HepG2 (cell line): Measurements from ENCODE around the gene DMXL1. TPM values are rescaled to one million over a fixed set of nuclear protein-coding genes. Genes with fewer than 3 reads are reported as not detected.

Source experiments
- KLF9 ChIP-seq: IDR thresholded peaks from 2 replicates; pipeline ENCODE4 v1.6.1; 2016; ENCODE audit warnings: low read depth
- NONO ChIP-seq, 2 experiments: fragments of 450-650 bp in 1 of 2; sonication (generic) in 1 of 2; formaldehyde crosslinking in 1 of 2; IDR thresholded peaks in 1 of 2; conservative IDR thresholded peaks in 1 of 2; 2 replicates each; pipeline versions ENCODE4 v1.6.1 to v1.8.0; 2017 to 2022; ENCODE audit warnings: mild to moderate bottlenecking in 1 of 2, missing genetic modification reagents in 1 of 2, moderate library complexity in 1 of 2
- PHF20 ChIP-seq: sonication (generic); formaldehyde crosslinking; IDR thresholded peaks from 2 replicates; pipeline ENCODE4 v1.5.0; 2020; ENCODE audit warnings: mild to moderate bottlenecking, missing genetic modification reagents
- ZNF501 ChIP-seq: sonication (generic); formaldehyde crosslinking; IDR thresholded peaks from 2 replicates; pipeline ENCODE4 v1.5.1; 2020; ENCODE audit warnings: mild to moderate bottlenecking, moderate library complexity, missing genetic modification reagents
- polyA plus RNA-seq, 8 experiments: library from polyadenylated mRNA; depleted of rRNA in 3 of 8; stranded (reverse) in 7 of 8; unstranded in 1 of 8; fragments of >200 nt; fragmentation: Illumina TruSeq in 4 of 8; extraction: Trizol in 4 of 8; gene quantifications; 2 replicates each; pipeline versions ENCODE4 v1.2.1 to v1.2.3, GENCODE V29; 2011 to 2016; ENCODE audit warnings: low read depth in 4 of 8, missing spikeins in 1 of 8, mixed read lengths in 1 of 8; ENCODE audit not compliant: insufficient read depth in 1 of 8
- total RNA-seq, 5 experiments: library from RNA; depleted of rRNA; stranded (reverse); fragments of >200 nt; fragmentation: Illumina TruSeq; extraction: Trizol; gene quantifications; 2 replicates each; pipeline ENCODE4 v1.2.3, GENCODE V29; 2016; ENCODE audit warnings: low read depth in 1 of 5
- TF ChIP-seq, protein P1 (sequence below): sonication (generic); formaldehyde crosslinking; IDR thresholded peaks from 2 replicates; pipeline ENCODE4 v1.5.1; 2020; ENCODE audit warnings: missing genetic modification reagents, mild to moderate bottlenecking, borderline replicate concordance
- TF ChIP-seq, protein P2 (sequence below): sonication (generic); formaldehyde crosslinking; IDR thresholded peaks from 2 replicates; pipeline ENCODE4 v1.5.1; 2020; ENCODE audit warnings: mild to moderate bottlenecking, missing genetic modification reagents, borderline replicate concordance
- TF ChIP-seq, protein P3 (sequence below): sonication (generic); formaldehyde crosslinking; conservative IDR thresholded peaks from 2 replicates; pipeline ENCODE4 v1.4.0; 2020; ENCODE audit warnings: missing genetic modification reagents
- TF ChIP-seq, protein P4 (sequence below): sonication (generic); formaldehyde crosslinking; IDR thresholded peaks from 2 replicates; pipeline ENCODE4 v1.4.0; 2020; ENCODE audit warnings: mild to moderate bottlenecking, missing genetic modification reagents
- TF ChIP-seq, protein P5 (sequence below): sonication (generic); formaldehyde crosslinking; IDR thresholded peaks from 2 replicates; pipeline ENCODE4 v1.4.0; 2020; ENCODE audit warnings: missing genetic modification reagents
- TF ChIP-seq, protein P6 (sequence below): sonication (generic); formaldehyde crosslinking; IDR thresholded peaks from 2 replicates; pipeline ENCODE4 v1.5.0; 2020; ENCODE audit warnings: missing genetic modification reagents

DMXL1 gene
- total and polyA plus RNA-seq, 2 of the 13 experiments (the other 11 are each of a cell fraction or from before 2014, with no cell fraction given), result 6.9 to 18.6 TPM

DNA sequence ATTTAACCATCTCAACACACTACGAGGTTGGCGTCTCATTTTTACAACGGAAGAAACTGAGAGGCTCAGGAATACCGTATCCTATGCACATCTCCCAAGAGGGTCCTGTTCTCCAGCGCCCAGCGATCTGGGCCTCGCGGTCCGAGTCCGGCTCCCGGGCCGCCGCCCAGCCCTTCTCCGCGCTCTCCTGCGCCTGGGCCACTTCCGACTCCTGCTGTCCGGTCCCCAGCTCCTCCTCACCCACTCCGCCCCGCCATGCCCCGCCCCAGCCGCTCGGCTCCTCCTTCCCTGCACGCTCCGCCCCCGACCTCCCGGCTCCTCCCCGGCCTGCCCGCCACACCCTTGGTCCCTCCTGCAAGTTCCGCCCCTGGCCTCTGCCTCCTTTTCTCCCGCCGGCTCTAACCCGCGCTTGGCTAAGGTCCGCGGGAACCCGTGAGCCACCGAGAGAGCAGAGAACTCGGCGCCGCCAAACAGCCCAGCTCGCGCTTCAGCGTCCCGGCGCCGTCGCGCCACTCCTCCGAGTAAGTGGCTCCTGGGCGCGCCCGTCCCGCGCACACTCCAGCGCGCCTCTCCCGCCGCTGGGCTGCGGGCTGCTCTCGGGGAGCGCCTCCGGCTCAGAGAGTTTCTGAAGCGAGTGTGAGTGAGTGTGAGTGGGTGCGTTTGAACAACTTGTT is 197.6 kb downstream of the DMXL1 start (continued):
- TF ChIP-seq, protein P1, sequence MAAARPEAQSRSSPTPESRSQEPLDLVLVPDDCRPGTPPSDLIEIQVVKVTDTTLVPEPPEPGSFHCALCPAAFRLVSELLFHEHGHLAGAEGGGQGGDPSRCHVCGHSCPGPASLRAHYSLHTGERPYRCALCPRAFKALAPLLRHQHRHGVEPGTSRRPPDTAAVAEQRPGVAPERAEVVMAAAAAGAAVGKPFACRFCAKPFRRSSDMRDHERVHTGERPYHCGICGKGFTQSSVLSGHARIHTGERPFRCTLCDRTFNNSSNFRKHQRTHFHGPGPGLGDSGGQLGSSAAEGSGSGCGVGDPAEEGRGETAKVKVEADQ (CRISPR knock-in tag), result peak; percentile 43; the same call in 1 of the 2 replicates
- TF ChIP-seq, protein P2, sequence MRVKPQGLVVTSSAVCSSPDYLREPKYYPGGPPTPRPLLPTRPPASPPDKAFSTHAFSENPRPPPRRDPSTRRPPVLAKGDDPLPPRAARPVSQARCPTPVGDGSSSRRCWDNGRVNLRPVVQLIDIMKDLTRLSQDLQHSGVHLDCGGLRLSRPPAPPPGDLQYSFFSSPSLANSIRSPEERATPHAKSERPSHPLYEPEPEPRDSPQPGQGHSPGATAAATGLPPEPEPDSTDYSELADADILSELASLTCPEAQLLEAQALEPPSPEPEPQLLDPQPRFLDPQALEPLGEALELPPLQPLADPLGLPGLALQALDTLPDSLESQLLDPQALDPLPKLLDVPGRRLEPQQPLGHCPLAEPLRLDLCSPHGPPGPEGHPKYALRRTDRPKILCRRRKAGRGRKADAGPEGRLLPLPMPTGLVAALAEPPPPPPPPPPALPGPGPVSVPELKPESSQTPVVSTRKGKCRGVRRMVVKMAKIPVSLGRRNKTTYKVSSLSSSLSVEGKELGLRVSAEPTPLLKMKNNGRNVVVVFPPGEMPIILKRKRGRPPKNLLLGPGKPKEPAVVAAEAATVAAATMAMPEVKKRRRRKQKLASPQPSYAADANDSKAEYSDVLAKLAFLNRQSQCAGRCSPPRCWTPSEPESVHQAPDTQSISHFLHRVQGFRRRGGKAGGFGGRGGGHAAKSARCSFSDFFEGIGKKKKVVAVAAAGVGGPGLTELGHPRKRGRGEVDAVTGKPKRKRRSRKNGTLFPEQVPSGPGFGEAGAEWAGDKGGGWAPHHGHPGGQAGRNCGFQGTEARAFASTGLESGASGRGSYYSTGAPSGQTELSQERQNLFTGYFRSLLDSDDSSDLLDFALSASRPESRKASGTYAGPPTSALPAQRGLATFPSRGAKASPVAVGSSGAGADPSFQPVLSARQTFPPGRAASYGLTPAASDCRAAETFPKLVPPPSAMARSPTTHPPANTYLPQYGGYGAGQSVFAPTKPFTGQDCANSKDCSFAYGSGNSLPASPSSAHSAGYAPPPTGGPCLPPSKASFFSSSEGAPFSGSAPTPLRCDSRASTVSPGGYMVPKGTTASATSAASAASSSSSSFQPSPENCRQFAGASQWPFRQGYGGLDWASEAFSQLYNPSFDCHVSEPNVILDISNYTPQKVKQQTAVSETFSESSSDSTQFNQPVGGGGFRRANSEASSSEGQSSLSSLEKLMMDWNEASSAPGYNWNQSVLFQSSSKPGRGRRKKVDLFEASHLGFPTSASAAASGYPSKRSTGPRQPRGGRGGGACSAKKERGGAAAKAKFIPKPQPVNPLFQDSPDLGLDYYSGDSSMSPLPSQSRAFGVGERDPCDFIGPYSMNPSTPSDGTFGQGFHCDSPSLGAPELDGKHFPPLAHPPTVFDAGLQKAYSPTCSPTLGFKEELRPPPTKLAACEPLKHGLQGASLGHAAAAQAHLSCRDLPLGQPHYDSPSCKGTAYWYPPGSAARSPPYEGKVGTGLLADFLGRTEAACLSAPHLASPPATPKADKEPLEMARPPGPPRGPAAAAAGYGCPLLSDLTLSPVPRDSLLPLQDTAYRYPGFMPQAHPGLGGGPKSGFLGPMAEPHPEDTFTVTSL (CRISPR knock-in tag), result peak; percentile 70; the same call in 1 of the 2 replicates
- TF ChIP-seq, protein P3, sequence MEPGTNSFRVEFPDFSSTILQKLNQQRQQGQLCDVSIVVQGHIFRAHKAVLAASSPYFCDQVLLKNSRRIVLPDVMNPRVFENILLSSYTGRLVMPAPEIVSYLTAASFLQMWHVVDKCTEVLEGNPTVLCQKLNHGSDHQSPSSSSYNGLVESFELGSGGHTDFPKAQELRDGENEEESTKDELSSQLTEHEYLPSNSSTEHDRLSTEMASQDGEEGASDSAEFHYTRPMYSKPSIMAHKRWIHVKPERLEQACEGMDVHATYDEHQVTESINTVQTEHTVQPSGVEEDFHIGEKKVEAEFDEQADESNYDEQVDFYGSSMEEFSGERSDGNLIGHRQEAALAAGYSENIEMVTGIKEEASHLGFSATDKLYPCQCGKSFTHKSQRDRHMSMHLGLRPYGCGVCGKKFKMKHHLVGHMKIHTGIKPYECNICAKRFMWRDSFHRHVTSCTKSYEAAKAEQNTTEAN (CRISPR knock-in tag), result peak; percentile 51; the same call in 1 of the 2 replicates
- TF ChIP-seq ZNF501 (CRISPR knock-in tag) (peak; percentile 81), PHF20 (CRISPR knock-in tag) (peak; percentile 72), KLF9 (CRISPR knock-in tag) (peak; percentile 23; the same call in 1 of the 2 replicates), NONO (IDR thresholded peaks at IDR 0.05) (no peak), NONO (CRISPR knock-in tag; conservative IDR thresholded peaks at IDR 0.05) (peak; percentile 89)
- TF ChIP-seq, protein P4, sequence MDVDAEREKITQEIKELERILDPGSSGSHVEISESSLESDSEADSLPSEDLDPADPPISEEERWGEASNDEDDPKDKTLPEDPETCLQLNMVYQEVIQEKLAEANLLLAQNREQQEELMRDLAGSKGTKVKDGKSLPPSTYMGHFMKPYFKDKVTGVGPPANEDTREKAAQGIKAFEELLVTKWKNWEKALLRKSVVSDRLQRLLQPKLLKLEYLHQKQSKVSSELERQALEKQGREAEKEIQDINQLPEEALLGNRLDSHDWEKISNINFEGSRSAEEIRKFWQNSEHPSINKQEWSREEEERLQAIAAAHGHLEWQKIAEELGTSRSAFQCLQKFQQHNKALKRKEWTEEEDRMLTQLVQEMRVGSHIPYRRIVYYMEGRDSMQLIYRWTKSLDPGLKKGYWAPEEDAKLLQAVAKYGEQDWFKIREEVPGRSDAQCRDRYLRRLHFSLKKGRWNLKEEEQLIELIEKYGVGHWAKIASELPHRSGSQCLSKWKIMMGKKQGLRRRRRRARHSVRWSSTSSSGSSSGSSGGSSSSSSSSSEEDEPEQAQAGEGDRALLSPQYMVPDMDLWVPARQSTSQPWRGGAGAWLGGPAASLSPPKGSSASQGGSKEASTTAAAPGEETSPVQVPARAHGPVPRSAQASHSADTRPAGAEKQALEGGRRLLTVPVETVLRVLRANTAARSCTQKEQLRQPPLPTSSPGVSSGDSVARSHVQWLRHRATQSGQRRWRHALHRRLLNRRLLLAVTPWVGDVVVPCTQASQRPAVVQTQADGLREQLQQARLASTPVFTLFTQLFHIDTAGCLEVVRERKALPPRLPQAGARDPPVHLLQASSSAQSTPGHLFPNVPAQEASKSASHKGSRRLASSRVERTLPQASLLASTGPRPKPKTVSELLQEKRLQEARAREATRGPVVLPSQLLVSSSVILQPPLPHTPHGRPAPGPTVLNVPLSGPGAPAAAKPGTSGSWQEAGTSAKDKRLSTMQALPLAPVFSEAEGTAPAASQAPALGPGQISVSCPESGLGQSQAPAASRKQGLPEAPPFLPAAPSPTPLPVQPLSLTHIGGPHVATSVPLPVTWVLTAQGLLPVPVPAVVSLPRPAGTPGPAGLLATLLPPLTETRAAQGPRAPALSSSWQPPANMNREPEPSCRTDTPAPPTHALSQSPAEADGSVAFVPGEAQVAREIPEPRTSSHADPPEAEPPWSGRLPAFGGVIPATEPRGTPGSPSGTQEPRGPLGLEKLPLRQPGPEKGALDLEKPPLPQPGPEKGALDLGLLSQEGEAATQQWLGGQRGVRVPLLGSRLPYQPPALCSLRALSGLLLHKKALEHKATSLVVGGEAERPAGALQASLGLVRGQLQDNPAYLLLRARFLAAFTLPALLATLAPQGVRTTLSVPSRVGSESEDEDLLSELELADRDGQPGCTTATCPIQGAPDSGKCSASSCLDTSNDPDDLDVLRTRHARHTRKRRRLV (CRISPR knock-in tag), result 0 out of 2 replicates have a peak, but pooled peaks have one; percentile 18
- TF ChIP-seq, protein P5, sequence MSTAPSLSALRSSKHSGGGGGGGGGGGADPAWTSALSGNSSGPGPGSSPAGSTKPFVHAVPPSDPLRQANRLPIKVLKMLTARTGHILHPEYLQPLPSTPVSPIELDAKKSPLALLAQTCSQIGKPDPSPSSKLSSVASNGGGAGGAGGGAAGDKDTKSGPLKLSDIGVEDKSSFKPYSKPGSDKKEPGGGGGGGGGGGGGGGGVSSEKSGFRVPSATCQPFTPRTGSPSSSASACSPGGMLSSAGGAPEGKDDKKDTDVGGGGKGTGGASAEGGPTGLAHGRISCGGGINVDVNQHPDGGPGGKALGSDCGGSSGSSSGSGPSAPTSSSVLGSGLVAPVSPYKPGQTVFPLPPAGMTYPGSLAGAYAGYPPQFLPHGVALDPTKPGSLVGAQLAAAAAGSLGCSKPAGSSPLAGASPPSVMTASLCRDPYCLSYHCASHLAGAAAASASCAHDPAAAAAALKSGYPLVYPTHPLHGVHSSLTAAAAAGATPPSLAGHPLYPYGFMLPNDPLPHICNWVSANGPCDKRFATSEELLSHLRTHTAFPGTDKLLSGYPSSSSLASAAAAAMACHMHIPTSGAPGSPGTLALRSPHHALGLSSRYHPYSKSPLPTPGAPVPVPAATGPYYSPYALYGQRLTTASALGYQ (CRISPR knock-in tag), result no peak
- TF ChIP-seq, protein P6, sequence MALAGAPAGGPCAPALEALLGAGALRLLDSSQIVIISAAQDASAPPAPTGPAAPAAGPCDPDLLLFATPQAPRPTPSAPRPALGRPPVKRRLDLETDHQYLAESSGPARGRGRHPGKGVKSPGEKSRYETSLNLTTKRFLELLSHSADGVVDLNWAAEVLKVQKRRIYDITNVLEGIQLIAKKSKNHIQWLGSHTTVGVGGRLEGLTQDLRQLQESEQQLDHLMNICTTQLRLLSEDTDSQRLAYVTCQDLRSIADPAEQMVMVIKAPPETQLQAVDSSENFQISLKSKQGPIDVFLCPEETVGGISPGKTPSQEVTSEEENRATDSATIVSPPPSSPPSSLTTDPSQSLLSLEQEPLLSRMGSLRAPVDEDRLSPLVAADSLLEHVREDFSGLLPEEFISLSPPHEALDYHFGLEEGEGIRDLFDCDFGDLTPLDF, result peak; percentile 89
